22Rv1 (cell line): Measurements from ENCODE around the gene FKBP9.
"Not testable (repeated sequence)": the region's sequence is repeated elsewhere in the genome, so short reads cannot be mapped to it uniquely, and the experiment has no call there.

ENCODE experiments used
- H3K27ac ChIP-seq: fragments of 450-650 bp; 2 replicates; pipeline ENCODE4 v1.5.1; 2017
- CTCF ChIP-seq: fragments of 450-650 bp; IDR thresholded peaks from 2 replicates; pipeline ENCODE4 v1.5.1; 2017; ENCODE audit warnings: mild to moderate bottlenecking
- ZFX ChIP-seq: fragments of 450-650 bp; IDR thresholded peaks from 2 replicates; pipeline ENCODE4 v1.6.1; 2017; ENCODE audit warnings: antibody characterized with exemption, borderline replicate concordance

FKBP9 gene

DNA sequence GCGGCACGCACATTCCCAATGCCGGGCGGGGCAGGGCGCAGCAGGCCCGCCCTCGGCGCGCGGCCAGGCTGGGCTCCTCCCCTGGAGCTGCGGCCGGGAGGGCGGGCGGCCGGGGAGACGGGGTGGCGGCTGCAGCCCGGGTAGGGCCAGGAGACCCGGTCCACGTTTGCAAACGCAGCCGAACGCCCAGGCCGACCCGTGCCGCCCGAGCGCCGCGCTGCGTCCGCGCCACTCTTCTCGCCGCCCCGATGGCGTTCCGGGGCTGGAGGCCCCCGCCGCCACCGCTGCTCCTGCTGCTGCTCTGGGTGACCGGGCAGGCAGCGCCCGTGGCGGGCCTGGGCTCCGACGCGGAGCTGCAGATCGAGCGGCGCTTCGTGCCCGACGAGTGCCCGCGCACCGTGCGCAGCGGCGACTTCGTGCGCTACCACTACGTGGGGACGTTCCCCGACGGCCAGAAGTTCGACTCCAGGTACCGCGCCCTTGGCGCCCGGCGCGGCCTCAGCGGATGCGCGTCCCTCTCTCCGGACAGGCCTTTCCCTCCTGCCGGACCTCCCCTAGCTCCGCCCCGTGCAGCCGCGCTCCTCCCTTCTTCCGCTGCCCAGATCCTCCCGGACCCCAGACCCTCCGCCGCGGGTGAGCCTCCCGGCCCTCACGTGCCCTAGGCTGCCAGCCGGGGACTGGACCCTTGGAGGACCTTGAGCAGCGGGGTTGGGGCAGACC, at the start of gene FKBP9:
TSS of gene FKBP9 (plus strand) at position 115 of the 720 bp plus-strand sequence. CDS start at position 249, 134 bp downstream.
- TF ChIP-seq ZFX (no peak), CTCF (no peak)
- H3K27ac ChIP-seq: peak within 1 kb of the TSS; percentile 58

- TF ChIP-seq ZFX: no peak
- no peak for TF ChIP-seq CTCF
- H3K27ac ChIP-seq: no peak overlapping the region
These were observed 47.0 kb upstream of the FKBP9 start for GRCh38 chr7:32910195-32910594.

- H3K27ac ChIP-seq: no peak overlapping the region
- TF ChIP-seq CTCF (no peak), ZFX (no peak)
These were observed 43.1 kb upstream of the FKBP9 start for GRCh38 chr7:32914184-32914583.

- TF ChIP-seq ZFX: no peak
- TF ChIP-seq CTCF: no peak
- H3K27ac ChIP-seq: no peak overlapping the region
These were observed 42.2 kb upstream of the FKBP9 start for GRCh38 chr7:32915041-32915536.

DNA sequence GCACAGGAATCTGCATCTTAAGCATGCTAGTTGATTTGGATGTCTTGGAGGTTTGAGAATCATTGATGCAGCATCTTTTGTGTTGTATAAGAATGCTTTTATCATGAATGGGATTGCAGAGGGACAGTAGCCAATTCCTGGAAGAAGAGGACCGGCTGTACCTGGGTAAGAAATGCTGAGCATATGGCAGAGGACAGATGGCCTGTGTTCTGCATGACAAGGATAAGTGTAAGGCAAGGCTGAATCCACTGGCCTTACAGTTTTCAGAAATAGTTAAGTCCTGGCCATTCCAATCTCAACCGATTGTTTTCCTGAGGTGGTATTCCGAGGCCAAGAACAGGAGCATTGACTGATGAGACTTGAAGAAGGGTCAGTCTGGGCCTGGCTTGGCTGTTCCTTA, 41.2 kb upstream of the FKBP9 start:
- no peak overlapping the region for H3K27ac ChIP-seq
- no peak for TF ChIP-seq ZFX
- TF ChIP-seq CTCF: no peak

GRCh38 chr7:32916994-32917393, 40.2 kb upstream of the FKBP9 start:
- H3K27ac ChIP-seq: not testable (repeated sequence)

- no peak for TF ChIP-seq ZFX
- no peak for TF ChIP-seq CTCF
- H3K27ac ChIP-seq: no peak overlapping the region
These were observed 35.3 kb upstream of the FKBP9 start for GRCh38 chr7:32921896-32922295.
